DOHH2 (cell line): ENCODE measurements around the gene ERFE.

Experiments used
- H3F3A ChIP-seq: fragments of 200-600 bp; sonication (generic), shearing (Covaris generic); 2 replicates; pipeline ENCODE4 v1.6.0; 2016; ENCODE audit warnings: antibody characterized with exemption, mild to moderate bottlenecking; ENCODE audit not compliant: control insufficient read depth, insufficient read depth
- H3K27ac ChIP-seq: fragments of 200-600 bp; sonication (generic); 2 replicates; pipeline ENCODE4 v1.5.1; 2014; ENCODE audit warnings: low read depth, mild to moderate bottlenecking, low read length, moderate library complexity
- H3K27me3 ChIP-seq: fragments of 200-600 bp; sonication (generic); 2 replicates; pipeline ENCODE4 v1.6.1; 2014; ENCODE audit warnings: mild to moderate bottlenecking, low read length, mixed read lengths; ENCODE audit not compliant: control insufficient read depth
- H3K36me3 ChIP-seq: fragments of 200-600 bp; sonication (generic); 2 replicates; pipeline ENCODE4 v1.6.1; 2014; ENCODE audit warnings: mild to moderate bottlenecking, low read length, moderate library complexity, mixed read lengths; ENCODE audit not compliant: control insufficient read depth
- H3K4me1 ChIP-seq: fragments of 200-600 bp; sonication (generic); 2 replicates; pipeline ENCODE4 v1.6.1; 2014; ENCODE audit warnings: mild to moderate bottlenecking, low read length, mixed read lengths; ENCODE audit not compliant: control insufficient read depth
- H3K4me2 ChIP-seq: fragments of 200-600 bp; sonication (generic); 2 replicates; pipeline ENCODE4 v1.6.0; 2014; ENCODE audit warnings: mild to moderate bottlenecking, low read length, moderate library complexity
- H3K4me3 ChIP-seq: fragments of 200-600 bp; sonication (generic); 2 replicates; pipeline ENCODE4 v1.5.1; 2014; ENCODE audit warnings: mild to moderate bottlenecking, low read length, mixed read lengths
- H3K79me2 ChIP-seq: fragments of 200-600 bp; sonication (generic); 2 replicates; pipeline ENCODE4 v1.6.1; 2014; ENCODE audit warnings: mild to moderate bottlenecking, low read length, mixed read lengths; ENCODE audit not compliant: control insufficient read depth
- H3K9me2 ChIP-seq: fragments of 200-600 bp; sonication (generic); replicated peaks from 2 replicates; pipeline ENCODE4 v1.6.1; 2014; ENCODE audit warnings: mild to moderate bottlenecking, low read length, mixed read lengths; ENCODE audit not compliant: control insufficient read depth
- H3K9me3 ChIP-seq: fragments of 200-600 bp; sonication (generic); 2 replicates; pipeline ENCODE4 v1.6.1; 2014; ENCODE audit warnings: antibody characterized with exemption, low read length, mixed read lengths; ENCODE audit not compliant: control insufficient read depth, insufficient read depth
- H4K20me1 ChIP-seq: fragments of 200-600 bp; sonication (generic); 2 replicates; pipeline ENCODE4 v1.6.0; 2014; ENCODE audit warnings: low read depth, mild to moderate bottlenecking, antibody characterized with exemption, low read length, moderate library complexity; ENCODE audit not compliant: control insufficient read depth, insufficient read depth
- EZH2phosphoT487 ChIP-seq: fragments of 200-600 bp; sonication (generic); IDR thresholded peaks from 2 replicates; pipeline ENCODE4 v1.6.1; 2017; ENCODE audit warnings: borderline replicate concordance, mild to moderate bottlenecking, antibody characterized with exemption, low read length, moderate library complexity, mixed read lengths
- TF ChIP-seq, protein P1 (sequence below): fragments of 200-600 bp; sonication (generic); IDR thresholded peaks from one replicate; pipeline ENCODE4 v1.5.1; 2014; ENCODE audit warnings: antibody characterized with exemption, mild to moderate bottlenecking, low read depth, low read length; ENCODE audit not compliant: poor library complexity, severe bottlenecking

The ERFE gene

GRCh38 chr2:238121511-238122286 lies 37.1 kb upstream of the ERFE start:
- H3F3A ChIP-seq = no peaks in the 10 kb centered on the region
- TF ChIP-seq EZH2phosphoT487 = no peak
- TF ChIP-seq, protein P1, sequence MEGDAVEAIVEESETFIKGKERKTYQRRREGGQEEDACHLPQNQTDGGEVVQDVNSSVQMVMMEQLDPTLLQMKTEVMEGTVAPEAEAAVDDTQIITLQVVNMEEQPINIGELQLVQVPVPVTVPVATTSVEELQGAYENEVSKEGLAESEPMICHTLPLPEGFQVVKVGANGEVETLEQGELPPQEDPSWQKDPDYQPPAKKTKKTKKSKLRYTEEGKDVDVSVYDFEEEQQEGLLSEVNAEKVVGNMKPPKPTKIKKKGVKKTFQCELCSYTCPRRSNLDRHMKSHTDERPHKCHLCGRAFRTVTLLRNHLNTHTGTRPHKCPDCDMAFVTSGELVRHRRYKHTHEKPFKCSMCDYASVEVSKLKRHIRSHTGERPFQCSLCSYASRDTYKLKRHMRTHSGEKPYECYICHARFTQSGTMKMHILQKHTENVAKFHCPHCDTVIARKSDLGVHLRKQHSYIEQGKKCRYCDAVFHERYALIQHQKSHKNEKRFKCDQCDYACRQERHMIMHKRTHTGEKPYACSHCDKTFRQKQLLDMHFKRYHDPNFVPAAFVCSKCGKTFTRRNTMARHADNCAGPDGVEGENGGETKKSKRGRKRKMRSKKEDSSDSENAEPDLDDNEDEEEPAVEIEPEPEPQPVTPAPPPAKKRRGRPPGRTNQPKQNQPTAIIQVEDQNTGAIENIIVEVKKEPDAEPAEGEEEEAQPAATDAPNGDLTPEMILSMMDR = no peak
- H3K4me1 ChIP-seq = peaks cover 4% of the 10 kb centered on the region; the same call in 1 of the 2 replicates
- no peaks in the 10 kb centered on the region for H4K20me1 ChIP-seq
- H3K27ac ChIP-seq = no peak overlapping the region
- no peaks in the 10 kb centered on the region for H3K36me3 ChIP-seq
- H3K4me3 ChIP-seq = no peak overlapping the region
- peaks cover 6% of the 10 kb centered on the region; the same call in 1 of the 2 replicates for H3K9me3 ChIP-seq
- H3K79me2 ChIP-seq = no peaks in the 10 kb centered on the region
- no peaks in the 10 kb centered on the region for H3K9me2 ChIP-seq
- peaks cover 22% of the 10 kb centered on the region for H3K27me3 ChIP-seq
- no peak overlapping the region for H3K4me2 ChIP-seq

GRCh38 chr2:238122287-238123217 lies 36.2 kb upstream of the ERFE start:
- Histone ChIP-seq H3K9me3 (peaks cover 7% of the 10 kb centered on the region; the same call in 1 of the 2 replicates), H3K4me2 (no peak overlapping the region)

GRCh38 chr2:238123218-238123971 lies 35.4 kb upstream of the ERFE start:
- Histone ChIP-seq H3K4me1 (peaks cover 4% of the 10 kb centered on the region; the same call in 1 of the 2 replicates), H3K4me3 (no peak overlapping the region), H3K9me2 (no peaks in the 10 kb centered on the region), H3K27ac (no peak overlapping the region), H3F3A (no peaks in the 10 kb centered on the region), H3K79me2 (no peaks in the 10 kb centered on the region), H3K36me3 (no peaks in the 10 kb centered on the region), H3K27me3 (peaks cover 17% of the 10 kb centered on the region), H4K20me1 (no peaks in the 10 kb centered on the region), H3K9me3 (peaks cover 7% of the 10 kb centered on the region; the same call in 1 of the 2 replicates), H3K4me2 (no peak overlapping the region)
- TF ChIP-seq, protein P1 = no peak
- no peak for TF ChIP-seq EZH2phosphoT487

More at GRCh38 chr2:238122287-238123217, 36.2 kb upstream of the ERFE start:
- TF ChIP-seq EZH2phosphoT487 = no peak
- TF ChIP-seq, protein P1 = no peak
- Histone ChIP-seq H3K9me2 (no peaks in the 10 kb centered on the region), H3K79me2 (no peaks in the 10 kb centered on the region), H4K20me1 (no peaks in the 10 kb centered on the region), H3K27me3 (peaks cover 22% of the 10 kb centered on the region), H3K4me1 (peaks cover 4% of the 10 kb centered on the region; the same call in 1 of the 2 replicates), H3F3A (no peaks in the 10 kb centered on the region), H3K4me3 (no peak overlapping the region), H3K36me3 (no peaks in the 10 kb centered on the region), H3K27ac (no peak overlapping the region)
